Mucosa of descending colon (tissue), 3 donors: ENCODE data around the gene MOSPD2. TPM values are rescaled to one million over a fixed set of nuclear protein-coding genes. Genes with fewer than 3 reads are reported as not detected.

Experiments
- ATAC-seq: fragments of 200-7000 bp; cut with Tn5 transposase; one replicate; pipeline ENCODE4 v1.9.1; 2020; ENCODE audit warnings: mild to moderate bottlenecking, moderate library complexity
- DNase-seq, 3 donors: peaks; one replicate each; pipeline ENCODE4 v3.0.0-alpha.2; 2020
- H3K36me3 ChIP-seq: fragments of 200-600 bp; one replicate; pipeline ENCODE4 v1.8.0; 2021; ENCODE audit warnings: low read depth, mild to moderate bottlenecking
- H3K4me1 ChIP-seq: fragments of 200-600 bp; one replicate; pipeline ENCODE4 v1.8.0; 2021; ENCODE audit warnings: low read depth, mild to moderate bottlenecking
- H3K4me3 ChIP-seq: fragments of 200-600 bp; one replicate; pipeline ENCODE4 v1.8.0; 2021; ENCODE audit warnings: mild to moderate bottlenecking
- H3K9me3 ChIP-seq: fragments of 200-600 bp; one replicate; pipeline ENCODE4 v1.8.0; 2021; ENCODE audit warnings: mild to moderate bottlenecking
- intact Hi-C, 2 donors: fragments of 100-400 bp; cut with DNase I in 1 of 2; cut with micrococcal nuclease in 1 of 2; formaldehyde crosslinking; loops; one replicate each; pipeline versions ENCODE4 v1.11.0 to v1.11.1; 2022; cut with DNase I, micrococcal nuclease
- total RNA-seq, 3 donors: library from RNA; stranded (reverse); fragmentation: NEBNext Ultra II Directional in 2 of 3; extraction: Animal tissue kit (Norgen Biotek cat#: 25700) in 2 of 3; gene quantifications; one replicate each; pipeline versions ENCODE4 v1.2.1 to v1.2.4, GENCODE V29; 2021 to 2023
- TF ChIP-seq, protein P1 (sequence below): fragments of 200-600 bp; IDR thresholded peaks from one replicate; pipeline ENCODE4 v1.8.0; 2022; ENCODE audit warnings: antibody characterized with exemption, mild to moderate bottlenecking
- donor health status: DM: no; HTN: no; CAD: no; lungs with moderate emphysema.
- donor health status: DM: no; HTN: no; CAD: no.
- donor health status: DM: no; HTN: yes; CAD: no.

The MOSPD2 gene
- total RNA-seq, 3 donors from 2014 or later: 11.3 to 14.7 (median 14.4) TPM

DNA sequence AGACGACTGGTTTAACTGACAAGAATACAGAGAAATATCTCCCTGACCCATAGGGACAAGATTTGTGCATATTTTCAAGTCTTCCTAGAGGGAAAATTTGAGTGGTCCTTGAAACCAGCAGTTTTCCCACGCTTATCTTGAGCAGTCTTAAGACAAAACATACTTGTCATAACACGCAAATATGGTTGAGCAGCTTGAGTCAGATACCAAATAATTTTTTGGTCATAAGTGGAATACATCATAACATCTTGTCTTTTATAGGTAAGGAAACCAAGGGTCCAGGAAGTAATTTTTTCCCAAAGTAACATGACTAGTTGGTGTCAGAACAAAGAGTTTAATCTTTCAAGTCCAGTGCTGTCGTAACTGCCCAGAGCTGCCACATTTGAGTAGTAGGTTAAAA is 50.5 kb downstream of the MOSPD2 start:
- intact Hi-C loops: no loop called here
- no peak for ATAC-seq
- TF ChIP-seq, protein P1, sequence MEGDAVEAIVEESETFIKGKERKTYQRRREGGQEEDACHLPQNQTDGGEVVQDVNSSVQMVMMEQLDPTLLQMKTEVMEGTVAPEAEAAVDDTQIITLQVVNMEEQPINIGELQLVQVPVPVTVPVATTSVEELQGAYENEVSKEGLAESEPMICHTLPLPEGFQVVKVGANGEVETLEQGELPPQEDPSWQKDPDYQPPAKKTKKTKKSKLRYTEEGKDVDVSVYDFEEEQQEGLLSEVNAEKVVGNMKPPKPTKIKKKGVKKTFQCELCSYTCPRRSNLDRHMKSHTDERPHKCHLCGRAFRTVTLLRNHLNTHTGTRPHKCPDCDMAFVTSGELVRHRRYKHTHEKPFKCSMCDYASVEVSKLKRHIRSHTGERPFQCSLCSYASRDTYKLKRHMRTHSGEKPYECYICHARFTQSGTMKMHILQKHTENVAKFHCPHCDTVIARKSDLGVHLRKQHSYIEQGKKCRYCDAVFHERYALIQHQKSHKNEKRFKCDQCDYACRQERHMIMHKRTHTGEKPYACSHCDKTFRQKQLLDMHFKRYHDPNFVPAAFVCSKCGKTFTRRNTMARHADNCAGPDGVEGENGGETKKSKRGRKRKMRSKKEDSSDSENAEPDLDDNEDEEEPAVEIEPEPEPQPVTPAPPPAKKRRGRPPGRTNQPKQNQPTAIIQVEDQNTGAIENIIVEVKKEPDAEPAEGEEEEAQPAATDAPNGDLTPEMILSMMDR: no peak

DNA sequence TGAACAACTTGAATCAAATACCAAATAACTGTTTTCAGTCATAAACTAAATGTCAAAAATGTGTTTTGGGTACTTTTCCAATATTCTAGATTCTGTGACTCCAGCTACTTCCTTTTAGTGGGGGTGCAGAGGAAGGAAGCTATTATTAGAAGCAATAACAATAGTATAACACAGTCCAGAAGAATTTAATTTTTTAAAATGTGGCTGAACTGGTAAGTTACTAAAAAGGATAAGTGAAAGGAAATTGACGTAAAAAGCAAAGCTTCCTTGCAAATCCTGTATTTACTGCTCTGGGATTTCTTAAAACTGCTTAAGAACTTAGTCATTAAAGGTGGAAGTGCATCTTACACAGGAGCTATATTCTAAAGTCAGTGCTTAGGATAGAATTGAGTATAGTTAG is 53.2 kb downstream of the MOSPD2 start:
- Histone ChIP-seq H3K36me3 (no peaks in the 10 kb centered on the region), H3K9me3 (no peaks in the 10 kb centered on the region), H3K4me3 (no peak overlapping the region), H3K4me1 (no peaks in the 10 kb centered on the region)
- ATAC-seq (no peak), DNase-seq (no peak)
- TF ChIP-seq, protein P1: no peak
- intact Hi-C loops: no loop called here

More for the DNA sequence above, 50.5 kb downstream of the MOSPD2 start:
- Histone ChIP-seq H3K4me1 (no peaks in the 10 kb centered on the region), H3K9me3 (no peaks in the 10 kb centered on the region), H3K4me3 (no peak overlapping the region), H3K36me3 (no peaks in the 10 kb centered on the region)
- no peak for DNase-seq

DNA sequence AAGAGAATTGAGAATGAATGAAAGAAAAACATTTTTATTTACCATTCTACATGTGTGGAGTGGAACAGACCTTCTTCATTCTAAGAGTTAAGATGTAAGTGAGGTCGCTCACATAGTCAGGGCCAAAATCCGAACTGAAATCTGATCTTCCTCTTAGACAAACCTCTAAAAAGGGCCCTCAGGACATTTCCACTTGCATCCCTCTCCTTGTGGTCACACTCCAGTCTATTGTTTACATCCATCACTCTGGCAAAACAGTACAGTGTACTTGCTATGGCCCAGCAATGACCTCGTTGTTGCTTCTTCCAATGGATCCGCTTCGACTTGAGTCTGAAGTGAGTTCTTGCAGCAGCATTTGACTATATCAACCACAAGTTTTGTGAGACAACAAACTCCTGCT is 54.2 kb downstream of the MOSPD2 start:
- no peaks in the 10 kb centered on the region for H3K36me3 ChIP-seq
- ATAC-seq: no peak
- intact Hi-C loops: no loop called here

DNA sequence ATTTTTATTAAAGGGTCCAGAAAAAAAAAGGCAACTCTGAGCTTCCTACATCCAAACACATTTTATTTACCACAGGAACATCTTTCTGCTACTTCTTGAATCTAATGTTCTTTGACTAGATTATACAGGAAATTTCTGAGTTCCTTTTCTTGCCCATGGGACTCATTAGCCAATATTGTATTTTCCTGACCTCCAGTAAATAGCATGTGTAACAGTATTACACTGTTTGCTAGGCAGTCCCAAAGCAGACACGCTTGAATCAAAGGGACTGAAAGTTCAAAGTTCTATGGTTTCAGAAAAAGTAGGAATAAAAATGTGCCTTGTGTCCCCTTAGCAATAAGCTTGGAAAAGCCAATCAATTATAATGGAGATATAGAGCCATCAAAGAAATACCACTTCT is 57.4 kb downstream of the MOSPD2 start:
- intact Hi-C loops: no loop called here
- Histone ChIP-seq H3K36me3 (no peaks in the 10 kb centered on the region), H3K4me1 (no peaks in the 10 kb centered on the region), H3K4me3 (no peak overlapping the region), H3K9me3 (no peaks in the 10 kb centered on the region)
- TF ChIP-seq, protein P1: no peak
- ATAC-seq: no peak
- no peak for DNase-seq

More for the DNA sequence above, 54.2 kb downstream of the MOSPD2 start:
- no peak overlapping the region for H3K4me3 ChIP-seq
- no peaks in the 10 kb centered on the region for H3K4me1 ChIP-seq
- TF ChIP-seq, protein P1: no peak
- no peak for DNase-seq
- H3K9me3 ChIP-seq: no peaks in the 10 kb centered on the region

DNA sequence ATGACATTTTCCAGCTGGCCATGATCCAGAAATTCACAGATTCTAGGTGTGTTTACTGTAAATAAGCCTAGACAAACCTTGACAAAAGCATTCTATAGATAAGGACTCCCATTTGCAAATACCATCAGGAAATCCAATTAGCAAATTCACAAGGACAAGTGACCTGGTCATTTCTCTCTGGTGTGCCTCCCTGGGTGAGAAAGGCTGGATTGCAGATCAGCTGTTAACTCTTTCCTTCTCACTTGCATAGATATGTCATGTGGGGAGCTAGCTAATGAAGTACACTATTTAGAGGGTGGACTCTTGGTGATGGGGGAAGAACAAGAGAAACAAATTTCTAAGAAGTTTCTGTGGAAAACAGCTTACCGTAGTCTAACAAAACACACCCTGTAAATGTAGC is 58.9 kb downstream of the MOSPD2 start:
- intact Hi-C loops: no loop called here
- TF ChIP-seq, protein P1: no peak
- no peak for ATAC-seq
- H3K4me3 ChIP-seq: no peak overlapping the region
- H3K9me3 ChIP-seq: no peaks in the 10 kb centered on the region
- H3K4me1 ChIP-seq: no peaks in the 10 kb centered on the region
- DNase-seq: no peak
- H3K36me3 ChIP-seq: no peaks in the 10 kb centered on the region

DNA sequence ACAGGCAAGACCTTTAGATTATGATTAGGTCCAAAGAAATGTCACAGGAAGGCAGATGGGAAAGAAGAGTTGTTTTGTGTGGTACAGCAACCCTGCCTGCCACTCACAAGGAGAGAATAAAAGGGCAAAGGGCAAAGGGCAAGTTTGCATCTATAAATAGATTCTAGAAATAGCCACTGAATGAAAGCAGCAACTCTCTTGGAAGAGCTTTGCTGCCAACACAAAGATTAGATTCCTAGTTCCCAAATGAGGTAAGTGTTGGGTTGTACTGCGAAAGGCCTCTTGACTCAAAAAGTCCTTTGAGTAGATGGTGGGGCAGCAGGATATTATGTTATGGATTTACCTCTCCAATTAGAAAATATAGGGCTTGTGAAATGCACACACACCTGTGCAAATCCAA is 61.2 kb downstream of the MOSPD2 start:
- no peaks in the 10 kb centered on the region for H3K36me3 ChIP-seq
- no peak for ATAC-seq
- no peaks in the 10 kb centered on the region for H3K9me3 ChIP-seq
- no peaks in the 10 kb centered on the region for H3K4me1 ChIP-seq
- no peak overlapping the region for H3K4me3 ChIP-seq
- TF ChIP-seq, protein P1: no peak
- intact Hi-C loops: no loop called here
- DNase-seq: no peak
